HUES64 (cell line): Measurements from ENCODE around the gene SLC38A1.

Source experiments
- H3K27ac ChIP-seq: 2 replicates; pipeline ENCODE4 v1.7.0; 2013; ENCODE audit warnings: low read depth, low read length, inconsistent platforms
- H3K27me3 ChIP-seq: 2 replicates; pipeline ENCODE4 v1.6.1; 2013; ENCODE audit warnings: mild to moderate bottlenecking, low read length; ENCODE audit not compliant: insufficient read depth
- H3K36me3 ChIP-seq: 2 replicates; pipeline ENCODE4 v1.6.1; 2013; ENCODE audit warnings: mild to moderate bottlenecking, low read length; ENCODE audit not compliant: insufficient read depth
- H3K4me1 ChIP-seq: 2 replicates; pipeline ENCODE4 v1.6.1; 2013; ENCODE audit warnings: mild to moderate bottlenecking, low read length, moderate library complexity; ENCODE audit not compliant: insufficient read depth
- H3K4me3 ChIP-seq: 2 replicates; pipeline ENCODE4 v1.5.1; 2013; ENCODE audit warnings: mild to moderate bottlenecking, low read length, moderate library complexity
- H3K9ac ChIP-seq: 2 replicates; pipeline ENCODE4 v1.6.1; 2013; ENCODE audit warnings: mild to moderate bottlenecking, low read depth, low read length
- H3K9me3 ChIP-seq: 2 replicates; pipeline ENCODE4 v1.6.1; 2013; ENCODE audit warnings: low read depth, low read length; ENCODE audit not compliant: insufficient read depth
- WGBS: fragments of 150-250, 120-280 bp; methylation state at CpG from one replicate; pipeline ENCODE4 v1.1.7; 2013; ENCODE audit warnings: missing lambda C conversion rate; 5-methylcytosine and 5-hydroxymethylcytosine counted together

The SLC38A1 gene

DNA sequence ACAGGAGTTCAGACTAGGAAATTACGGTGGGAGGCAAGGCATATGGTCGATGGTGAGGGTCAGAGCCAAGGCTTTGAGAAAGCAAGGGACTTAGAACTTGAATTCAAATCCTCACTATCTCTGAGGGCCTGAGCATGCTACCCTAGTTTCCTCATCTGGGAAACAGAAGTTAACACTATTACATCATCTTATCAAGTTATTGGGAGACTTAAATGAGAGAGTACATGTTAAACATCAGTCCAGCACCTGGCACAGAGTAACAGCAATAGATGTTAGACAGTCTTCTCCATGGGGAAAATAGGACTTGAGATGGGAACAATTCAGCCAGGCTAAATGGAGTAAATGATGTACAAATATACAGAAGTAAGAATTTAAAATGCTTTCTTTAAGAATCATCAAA is 38.5 kb downstream of the SLC38A1 start:
- peaks cover 86% of the 10 kb centered on the region for H3K36me3 ChIP-seq
- H3K4me1 ChIP-seq, result no peaks in the 10 kb centered on the region
- no peak overlapping the region for H3K9ac ChIP-seq
- WGBS, result 89% methylated on average over 2 of the region's 2 CpGs
- no peaks in the 10 kb centered on the region for H3K9me3 ChIP-seq
- H3K27ac ChIP-seq, result no peak overlapping the region
- H3K27me3 ChIP-seq, result no peaks in the 10 kb centered on the region
- no peak overlapping the region for H3K4me3 ChIP-seq

DNA sequence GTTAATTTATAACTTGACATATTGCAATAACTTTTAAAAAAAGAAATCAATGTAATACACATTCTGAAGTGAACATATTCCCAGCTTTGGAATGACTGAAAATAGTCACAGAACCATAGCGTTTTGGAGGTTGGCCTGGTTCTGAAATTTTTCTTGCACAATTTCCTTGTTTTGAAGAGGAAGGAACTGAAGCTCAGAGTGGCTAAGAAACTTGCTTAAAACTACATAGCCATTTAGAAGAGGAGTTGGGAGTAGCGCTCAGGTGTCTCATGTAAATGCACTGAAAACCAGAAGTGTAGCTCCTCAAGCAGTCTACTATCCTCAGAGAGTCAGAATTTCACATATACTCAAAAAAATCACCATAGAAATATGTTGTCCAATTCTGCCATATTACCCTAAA is 41.2 kb downstream of the SLC38A1 start:
- WGBS, result 97% methylated on average over 2 of the region's 2 CpGs
- Histone ChIP-seq H3K4me3 (no peak overlapping the region), H3K36me3 (peaks cover 96% of the 10 kb centered on the region), H3K27me3 (no peaks in the 10 kb centered on the region), H3K27ac (no peak overlapping the region), H3K4me1 (peaks cover 3% of the 10 kb centered on the region; the same call in 1 of the 2 replicates), H3K9me3 (no peaks in the 10 kb centered on the region), H3K9ac (no peak overlapping the region)

DNA sequence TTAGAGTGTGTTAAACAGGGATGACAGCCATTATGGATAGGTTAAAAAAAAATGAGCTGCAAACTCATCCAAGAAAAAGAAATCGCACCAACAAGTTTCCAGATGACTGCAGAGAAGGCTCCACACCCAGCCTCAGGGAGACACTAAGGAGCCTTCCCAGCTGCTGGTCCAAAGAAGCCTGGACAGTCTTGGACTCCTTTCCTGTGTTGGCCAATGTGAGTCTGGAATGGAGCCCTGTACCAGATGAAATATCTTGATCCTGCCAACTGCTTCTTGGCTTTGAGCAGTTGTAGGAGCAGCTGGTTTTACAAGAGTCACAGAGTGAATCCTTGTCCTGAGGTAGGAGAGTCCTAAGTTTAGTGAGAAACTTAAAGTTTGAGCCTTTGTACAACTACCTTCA is 44.5 kb downstream of the SLC38A1 start:
- WGBS, result 96% methylated on average over 1 of the region's 1 CpG
- no peaks in the 10 kb centered on the region for H3K27me3 ChIP-seq
- H3K9ac ChIP-seq, result no peak overlapping the region
- H3K36me3 ChIP-seq, result peaks cover 98% of the 10 kb centered on the region
- no peak overlapping the region for H3K27ac ChIP-seq
- H3K9me3 ChIP-seq, result no peaks in the 10 kb centered on the region
- peaks cover 34% of the 10 kb centered on the region for H3K4me1 ChIP-seq
- no peak overlapping the region for H3K4me3 ChIP-seq

DNA sequence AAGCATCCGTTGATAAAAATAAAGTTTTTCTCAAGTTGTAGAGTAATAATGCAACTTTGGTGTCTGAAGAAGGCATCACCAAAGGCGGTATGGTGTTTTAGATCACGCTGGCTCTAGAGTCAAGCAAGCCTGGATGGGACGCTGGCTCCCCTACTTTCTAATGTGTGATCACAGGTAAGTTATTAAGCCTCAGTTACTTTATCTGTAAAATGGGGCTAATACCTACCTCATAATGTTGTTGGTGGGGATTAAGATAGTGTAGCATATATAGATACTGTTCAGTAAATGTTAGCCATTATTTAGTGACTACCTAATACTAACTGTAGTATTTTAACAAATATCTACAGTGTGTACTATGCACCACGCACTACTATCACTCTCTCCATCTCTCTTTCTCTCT is 45.8 kb downstream of the SLC38A1 start:
- H3K9me3 ChIP-seq, result no peaks in the 10 kb centered on the region
- no peak overlapping the region for H3K9ac ChIP-seq
- WGBS, result 97% methylated on average over 5 of the region's 5 CpGs
- H3K4me3 ChIP-seq, result no peak overlapping the region
- H3K36me3 ChIP-seq, result peaks cover 98% of the 10 kb centered on the region
- peaks cover 38% of the 10 kb centered on the region for H3K4me1 ChIP-seq
- no peaks in the 10 kb centered on the region for H3K27me3 ChIP-seq
- H3K27ac ChIP-seq, result no peak overlapping the region

DNA sequence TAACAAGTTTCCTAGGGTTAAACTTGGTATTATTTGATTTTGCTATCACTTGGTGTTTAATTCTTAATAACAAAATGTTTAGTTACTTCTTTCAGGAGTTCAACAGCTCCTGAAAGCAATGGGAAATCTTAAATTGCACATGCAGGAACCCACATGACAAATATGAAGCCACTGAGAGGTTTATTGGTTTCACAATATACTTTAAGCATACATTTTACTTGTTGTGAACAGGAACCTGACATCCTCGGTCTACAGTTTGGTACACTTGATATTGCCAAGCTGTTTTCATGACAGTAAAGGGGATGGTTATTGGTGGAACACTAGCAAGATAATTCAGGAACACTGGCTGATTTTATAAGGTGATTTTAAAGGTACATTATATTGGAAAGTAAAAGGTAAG is 46.2 kb downstream of the SLC38A1 start:
- no peaks in the 10 kb centered on the region for H3K27me3 ChIP-seq
- WGBS, result 94% methylated on average over 1 of the region's 1 CpG
- H3K4me1 ChIP-seq, result peaks cover 38% of the 10 kb centered on the region
- H3K27ac ChIP-seq, result no peak overlapping the region
- no peak overlapping the region for H3K9ac ChIP-seq
- no peaks in the 10 kb centered on the region for H3K9me3 ChIP-seq
- H3K4me3 ChIP-seq, result no peak overlapping the region
- H3K36me3 ChIP-seq, result peaks cover 98% of the 10 kb centered on the region

DNA sequence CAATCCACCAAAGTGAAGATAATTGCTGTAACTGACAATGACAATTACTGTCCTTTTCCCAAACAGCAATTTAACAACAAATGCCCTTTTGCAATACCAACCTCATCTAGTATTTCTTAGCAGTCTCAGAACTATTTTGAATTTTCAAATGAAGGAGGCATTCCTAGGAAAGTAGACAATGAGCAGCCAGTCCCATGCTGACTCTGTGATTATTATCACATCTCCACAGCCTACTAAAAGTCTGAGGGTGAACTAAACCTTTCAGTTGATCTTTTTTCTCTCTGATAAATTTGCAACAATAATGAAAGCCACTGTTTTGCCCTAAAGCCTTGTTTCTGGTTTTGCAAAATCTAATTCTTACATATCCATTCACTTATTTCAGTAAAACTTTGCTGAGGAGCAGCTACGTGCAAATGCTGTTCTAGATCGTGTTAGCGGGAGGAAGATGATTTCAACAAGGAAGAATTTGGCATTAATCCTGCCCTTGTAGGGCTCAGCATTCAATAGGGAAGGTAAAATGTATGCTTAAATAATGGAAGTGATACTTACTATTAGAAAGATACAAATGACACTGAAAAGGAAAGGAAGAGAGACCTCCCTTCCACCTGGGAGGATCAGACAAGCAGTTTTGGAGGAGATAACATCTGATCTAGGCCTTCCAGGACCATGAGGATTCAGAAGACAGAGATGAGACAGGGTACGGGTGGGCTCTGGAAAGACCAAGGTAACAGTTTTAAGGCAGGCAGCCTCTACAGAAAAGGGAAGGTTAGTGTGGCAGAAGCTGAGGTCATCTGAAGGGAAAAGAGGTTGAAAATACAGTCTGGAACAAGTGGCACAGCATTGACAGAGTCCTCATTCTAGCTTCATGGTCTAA is 47.4 kb downstream of the SLC38A1 start:
- Histone ChIP-seq H3K4me3 (no peak overlapping the region), H3K27me3 (no peaks in the 10 kb centered on the region), H3K9ac (no peak overlapping the region), H3K27ac (peak overlapping the region; percentile 22; the same call in 1 of the 2 replicates), H3K4me1 (peaks cover 38% of the 10 kb centered on the region), H3K36me3 (peaks cover 99% of the 10 kb centered on the region), H3K9me3 (no peaks in the 10 kb centered on the region)
- WGBS, result 89% methylated on average over 4 of the region's 4 CpGs

DNA sequence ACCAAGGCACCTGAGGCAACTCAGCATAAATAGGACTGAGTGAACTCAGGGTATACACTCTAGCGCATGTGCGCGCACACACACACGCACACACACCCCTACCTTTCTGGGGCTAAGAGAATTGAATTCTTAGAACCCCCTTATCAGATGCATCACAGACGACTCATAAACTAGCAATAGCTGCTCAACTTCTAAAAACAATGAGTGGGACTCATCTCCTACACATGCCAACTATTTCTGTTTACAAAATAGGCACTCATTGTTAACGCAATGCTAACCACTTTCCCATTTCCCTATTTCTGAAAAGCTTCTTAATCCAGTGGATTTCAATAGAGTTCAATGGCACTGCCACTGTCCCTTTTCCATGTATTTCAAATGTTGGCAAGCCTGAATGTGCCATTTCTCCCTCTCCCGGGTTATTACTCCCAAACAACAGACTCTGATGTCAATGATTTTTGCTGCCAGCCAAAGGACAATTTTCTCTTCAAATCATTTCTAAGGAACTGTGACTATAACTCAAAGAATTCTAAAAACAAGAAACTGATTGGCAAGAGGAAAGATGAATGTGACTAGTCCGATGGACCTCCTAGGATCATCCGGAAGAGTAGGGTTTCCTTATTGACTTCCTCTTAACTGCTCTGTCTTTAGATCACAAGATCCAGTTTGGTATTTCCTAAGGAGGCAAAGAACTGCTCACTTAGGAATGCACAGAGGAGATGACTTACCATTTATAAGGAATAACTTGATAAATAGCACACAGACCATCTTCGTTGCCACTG is 48.8 kb downstream of the SLC38A1 start:
- Histone ChIP-seq H3K4me3 (no peak overlapping the region), H3K9me3 (no peaks in the 10 kb centered on the region), H3K27me3 (no peaks in the 10 kb centered on the region), H3K36me3 (peaks cover 97% of the 10 kb centered on the region), H3K9ac (peak overlapping the region; percentile 9; the same call in 1 of the 2 replicates), H3K4me1 (peaks cover 41% of the 10 kb centered on the region), H3K27ac (peak overlapping the region; percentile 10; the same call in 1 of the 2 replicates)
- WGBS, result 89% methylated on average over 10 of the region's 10 CpGs

DNA sequence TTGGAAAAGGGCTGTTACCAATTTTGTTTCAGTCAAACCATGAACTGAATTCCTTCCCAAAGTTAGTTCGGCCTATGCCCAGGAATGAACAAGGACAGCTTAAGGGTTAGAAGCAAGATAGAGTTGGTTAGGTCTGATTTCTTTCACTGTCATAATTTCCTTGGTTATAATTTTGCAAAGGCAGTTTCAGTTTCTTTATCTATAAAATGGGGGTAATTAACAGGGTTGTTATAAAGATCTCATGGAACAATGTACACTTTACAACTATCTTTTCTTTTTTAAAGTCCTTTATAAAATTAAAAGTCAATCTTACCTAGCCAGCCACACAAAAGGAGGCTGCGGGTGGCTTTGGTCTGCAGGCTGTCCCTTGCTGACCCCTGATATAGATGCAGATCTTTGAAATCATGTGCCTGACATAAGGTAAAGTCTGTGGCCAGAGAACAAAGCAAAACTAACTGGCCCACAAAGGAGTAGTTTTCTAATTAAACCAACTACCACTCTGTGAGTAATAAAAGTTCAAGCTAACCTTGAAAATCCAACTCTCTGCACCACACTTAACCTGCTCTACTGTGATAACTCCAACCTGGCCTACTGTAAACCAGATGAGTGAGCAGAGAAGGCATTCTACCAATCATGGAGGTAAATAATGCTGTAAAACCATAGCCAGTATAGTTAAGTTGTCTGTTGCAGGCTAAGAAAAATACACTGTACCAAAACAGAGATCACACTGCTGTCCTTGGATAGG is 49.5 kb downstream of the SLC38A1 start:
- no peak overlapping the region for H3K27ac ChIP-seq
- H3K27me3 ChIP-seq, result no peaks in the 10 kb centered on the region
- H3K9ac ChIP-seq, result no peak overlapping the region
- peaks cover 41% of the 10 kb centered on the region for H3K4me1 ChIP-seq
- 96% methylated on average over 2 of the region's 2 CpGs for WGBS
- no peaks in the 10 kb centered on the region for H3K9me3 ChIP-seq
- no peak overlapping the region for H3K4me3 ChIP-seq
- peaks cover 97% of the 10 kb centered on the region for H3K36me3 ChIP-seq

DNA sequence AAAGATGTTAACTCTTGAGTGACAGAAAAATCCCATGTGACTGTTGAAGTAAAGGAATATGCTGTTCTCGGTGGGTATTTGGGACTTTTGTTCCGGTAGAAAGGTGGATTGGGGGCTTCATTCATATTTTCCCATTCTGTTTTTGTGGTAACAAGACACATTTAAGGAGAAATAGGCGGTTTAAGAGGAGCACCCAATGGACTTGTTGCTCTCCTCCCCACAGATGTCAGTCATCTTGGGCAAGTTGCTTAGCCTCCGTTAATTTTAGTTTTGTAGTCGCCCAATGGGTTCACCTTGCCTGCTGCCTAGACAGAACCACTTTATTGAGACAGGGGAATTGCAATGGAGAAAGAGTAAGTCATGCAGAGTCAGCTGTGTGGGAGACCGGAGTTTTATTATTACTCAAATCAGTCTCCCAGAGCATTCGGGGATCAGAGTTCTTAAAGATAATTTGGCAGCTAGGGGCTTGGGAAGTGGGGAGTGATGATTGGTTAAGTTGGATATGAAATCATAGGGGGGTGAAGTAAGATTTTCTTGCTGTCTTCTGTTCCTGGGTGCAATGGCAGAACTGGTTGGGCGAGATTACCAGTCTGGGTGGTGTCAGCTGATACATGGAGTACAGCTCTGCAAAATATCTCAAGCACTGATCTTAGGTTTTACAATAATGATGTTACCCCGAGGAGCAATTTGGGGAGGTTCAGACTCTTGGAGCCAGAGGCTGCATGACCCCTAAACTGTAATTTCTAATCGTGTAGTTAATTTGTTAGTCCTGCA is 50.3 kb downstream of the SLC38A1 start:
- H3K27ac ChIP-seq, result no peak overlapping the region
- 96% methylated on average over 10 of the region's 10 CpGs for WGBS
- H3K4me3 ChIP-seq, result no peak overlapping the region
- H3K9me3 ChIP-seq, result no peaks in the 10 kb centered on the region
- H3K9ac ChIP-seq, result no peak overlapping the region
- H3K4me1 ChIP-seq, result peaks cover 41% of the 10 kb centered on the region
- H3K36me3 ChIP-seq, result peaks cover 97% of the 10 kb centered on the region
- no peaks in the 10 kb centered on the region for H3K27me3 ChIP-seq

DNA sequence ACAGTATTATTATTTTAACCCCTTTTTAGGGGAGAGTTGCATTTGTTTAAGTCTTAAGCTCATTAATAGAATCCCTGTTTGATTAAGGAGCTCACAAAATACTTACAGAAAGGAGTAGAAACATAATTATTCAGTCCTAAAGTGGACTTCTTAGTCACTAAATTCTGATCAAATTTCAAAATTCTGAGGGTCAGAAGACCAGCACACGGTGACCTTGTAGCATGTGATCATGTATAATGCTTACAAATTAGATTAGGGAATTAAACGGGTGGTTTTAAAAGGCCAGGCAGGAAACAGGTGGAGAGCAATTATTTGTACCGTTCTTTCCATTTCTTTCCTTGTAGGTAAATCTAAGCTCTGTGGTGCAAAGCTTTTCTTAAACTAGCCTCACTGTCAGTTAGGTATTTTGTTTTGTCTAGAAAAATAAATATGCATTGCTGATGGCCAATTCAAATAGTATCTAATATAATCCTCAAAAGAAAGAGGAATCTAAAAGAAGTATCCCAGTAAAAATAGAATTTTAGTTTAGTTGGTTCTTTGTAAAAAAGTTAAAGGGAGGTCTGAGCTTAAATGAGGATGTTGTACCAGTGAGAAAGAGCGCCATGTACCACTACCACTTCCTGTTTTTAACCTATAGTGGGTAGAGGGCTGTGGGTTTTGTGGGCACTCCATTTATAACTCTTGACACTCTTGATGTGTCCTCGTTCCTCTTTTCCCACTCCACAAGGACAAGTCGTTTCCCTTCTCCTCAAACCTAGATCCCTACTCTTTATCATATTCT is 51.1 kb downstream of the SLC38A1 start:
- H3K27ac ChIP-seq, result no peak overlapping the region
- no peak overlapping the region for H3K9ac ChIP-seq
- no peaks in the 10 kb centered on the region for H3K27me3 ChIP-seq
- H3K4me1 ChIP-seq, result peaks cover 39% of the 10 kb centered on the region
- H3K4me3 ChIP-seq, result no peak overlapping the region
- H3K9me3 ChIP-seq, result no peaks in the 10 kb centered on the region
- peaks cover 97% of the 10 kb centered on the region for H3K36me3 ChIP-seq
- 93% methylated on average over 5 of the region's 6 CpGs for WGBS
